GM23338 (cell line): Measurements from ENCODE around the gene NUMB. TPM values are rescaled to one million over a fixed set of nuclear protein-coding genes. Genes with fewer than 3 reads are reported as not detected.

ENCODE experiments used
- ATAC-seq: fragments of 200-7000 bp; cut with Tn5 transposase; 3 replicates; pipeline ENCODE4 v1.9.1; 2020
- DNase-seq: peaks from one replicate; pipeline ENCODE4 v3.0.0-alpha.2; 2015; ENCODE audit warnings: low spot score
- H2AFZ ChIP-seq: fragments of 200-600 bp; sonication (generic); 2 replicates; pipeline ENCODE4 v1.8.0; 2016; ENCODE audit warnings: antibody characterized with exemption, mild to moderate bottlenecking, moderate library complexity
- H3F3A ChIP-seq: fragments of 200-600 bp; sonication (generic); replicated peaks from 2 replicates; pipeline ENCODE4 v1.8.0; 2017; ENCODE audit warnings: antibody characterized with exemption, mixed run types, low read depth
- H3K27ac ChIP-seq: fragments of 200-600 bp; sonication (generic); 2 replicates; pipeline ENCODE4 v1.6.1; 2016; ENCODE audit warnings: low read depth
- H3K27me3 ChIP-seq: fragments of 200-600 bp; sonication (generic); 2 replicates; pipeline ENCODE4 v1.8.0; 2016; ENCODE audit warnings: mild to moderate bottlenecking, mixed run types, moderate library complexity; ENCODE audit not compliant: insufficient read depth
- H3K36me3 ChIP-seq: fragments of 200-600 bp; sonication (generic); 2 replicates; pipeline ENCODE4 v1.8.0; 2016; ENCODE audit warnings: mild to moderate bottlenecking; ENCODE audit not compliant: insufficient read depth
- H3K4me1 ChIP-seq: fragments of 200-600 bp; sonication (generic); 2 replicates; pipeline ENCODE4 v1.8.0; 2016; ENCODE audit warnings: mild to moderate bottlenecking, moderate library complexity; ENCODE audit not compliant: insufficient read depth
- H3K4me2 ChIP-seq: fragments of 200-600 bp; sonication (generic); 2 replicates; pipeline ENCODE4 v1.7.1; 2017; ENCODE audit warnings: mixed run types
- H3K4me3 ChIP-seq: fragments of 200-600 bp; sonication (generic); 2 replicates; pipeline ENCODE4 v1.6.1; 2016; ENCODE audit warnings: mixed run types
- H3K79me2 ChIP-seq: fragments of 200-600 bp; sonication (generic); replicated peaks from 2 replicates; pipeline ENCODE4 v1.8.0; 2017; ENCODE audit warnings: mild to moderate bottlenecking; ENCODE audit not compliant: insufficient read depth
- H3K9me2 ChIP-seq: fragments of 200-600 bp; sonication (generic); 2 replicates; pipeline ENCODE4 v1.8.0; 2017; ENCODE audit not compliant: insufficient read depth
- H4K20me1 ChIP-seq: fragments of 200-600 bp; sonication (generic); replicated peaks from 2 replicates; pipeline ENCODE4 v1.8.0; 2017; ENCODE audit warnings: mild to moderate bottlenecking; ENCODE audit not compliant: insufficient read depth
- H3K27ac Mint-ChIP-seq: 2 replicates; pipeline ENCODE4 v1.8.0; 2020; ENCODE audit warnings: inconsistent platforms, mild to moderate bottlenecking, moderate library complexity, mixed read lengths
- H3K27me3 Mint-ChIP-seq: 3 replicates; pipeline ENCODE4 v1.8.0; 2022; ENCODE audit warnings: low read depth, mild to moderate bottlenecking, moderate library complexity, mixed read lengths, inconsistent platforms; ENCODE audit not compliant: insufficient read depth, poor library complexity
- H3K36me3 Mint-ChIP-seq: 3 replicates; pipeline ENCODE4 v1.8.0; 2021; ENCODE audit warnings: low read depth, mild to moderate bottlenecking, inconsistent platforms, moderate library complexity, mixed read lengths
- H3K4me1 Mint-ChIP-seq: 3 replicates; pipeline ENCODE4 v1.8.0; 2020; ENCODE audit warnings: mild to moderate bottlenecking, inconsistent platforms, mixed read lengths
- H3K4me3 Mint-ChIP-seq: 3 replicates; pipeline ENCODE4 v1.8.0; 2021; ENCODE audit warnings: moderate library complexity, mild to moderate bottlenecking, inconsistent platforms, mixed read lengths
- H3K9me3 Mint-ChIP-seq: 3 replicates; pipeline ENCODE4 v1.8.0; 2020; ENCODE audit warnings: moderate library complexity, mild to moderate bottlenecking, inconsistent platforms, mixed read lengths
- CTCF ChIP-seq, 2 experiments: fragments of 200-600 bp in 1 of 2; sonication (generic) in 1 of 2; conservative IDR thresholded peaks; 2 replicates each; pipeline versions ENCODE4 v1.5.1 to v1.6.1; 2016 to 2017; ENCODE audit warnings: antibody characterized with exemption in 2 of 2, low read depth in 2 of 2, mild to moderate bottlenecking in 2 of 2, moderate library complexity in 1 of 2
- EZH2 ChIP-seq: fragments of 200-600 bp; sonication (generic); IDR thresholded peaks from one replicate; pipeline ENCODE4 v1.8.0; 2017; ENCODE audit warnings: antibody characterized with exemption, mild to moderate bottlenecking, low read depth; ENCODE audit not compliant: unreplicated experiment
- EZH2phosphoT487 ChIP-seq: fragments of 200-600 bp; sonication (generic); IDR thresholded peaks from one replicate; pipeline ENCODE4 v1.8.1; 2018; ENCODE audit warnings: antibody characterized with exemption; ENCODE audit not compliant: unreplicated experiment
- JUNB ChIP-seq: IDR thresholded peaks from one replicate; pipeline ENCODE4 v1.6.1; 2016; ENCODE audit warnings: antibody characterized with exemption; ENCODE audit not compliant: unreplicated experiment
- NANOG ChIP-seq: IDR thresholded peaks from 2 replicates; pipeline ENCODE4 v1.6.1; 2016; ENCODE audit warnings: antibody characterized with exemption, borderline replicate concordance
- POLR2AphosphoS5 ChIP-seq: IDR thresholded peaks from 2 replicates; pipeline ENCODE4 v1.6.1; 2016; ENCODE audit warnings: antibody characterized with exemption, low read depth
- REST ChIP-seq: IDR thresholded peaks from one replicate; pipeline ENCODE4 v1.6.1; 2018; ENCODE audit warnings: antibody characterized with exemption; ENCODE audit not compliant: unreplicated experiment
- STAT1 ChIP-seq: IDR thresholded peaks from one replicate; pipeline ENCODE4 v1.6.1; 2016; ENCODE audit warnings: antibody characterized with exemption; ENCODE audit not compliant: unreplicated experiment
- ZNF114 ChIP-seq: fragments of 250-450 bp; sonication (Bioruptor Pico); IDR thresholded peaks from 2 replicates; pipeline ENCODE4 v1.5.0; 2020; ENCODE audit warnings: mild to moderate bottlenecking, moderate library complexity
- ZNF331 ChIP-seq: fragments of 250-450 bp; sonication (Bioruptor Pico); IDR thresholded peaks from 2 replicates; pipeline ENCODE4 v1.5.0; 2020; ENCODE audit warnings: low read depth, mild to moderate bottlenecking, moderate library complexity
- polyA plus RNA-seq: library from polyadenylated mRNA; unstranded; fragments of >200 nt; fragmentation: Nextera tagmentation; extraction: Ambion mirVana; gene quantifications from 2 replicates; pipeline ENCODE4 v1.2.1, GENCODE V29; 2016
- total RNA-seq: library from RNA; depleted of rRNA; stranded (reverse); fragments of >200 nt; shearing (Covaris generic); gene quantifications from 2 replicates; pipeline ENCODE4 v1.2.3, GENCODE V29; 2014
- TF ChIP-seq, protein P1 (sequence below): fragments of 250-450 bp; sonication (Bioruptor Pico); IDR thresholded peaks from 2 replicates; pipeline ENCODE4 v1.5.0; 2020; ENCODE audit warnings: mild to moderate bottlenecking, moderate library complexity
- TF ChIP-seq, protein P2 (sequence below): IDR thresholded peaks from 2 replicates; pipeline ENCODE4 v1.6.1; 2016; ENCODE audit warnings: antibody characterized with exemption

The NUMB gene
- total and polyA plus RNA-seq, 2 experiments from 2014 or later = 32.1 to 36.7 TPM

GRCh38 chr14:73248108-73248868 lies 210.1 kb downstream of the NUMB start:
- H3F3A ChIP-seq = 0 out of 2 replicates have a peak, but pooled peaks cover 3% of the 10 kb centered on the region
- H3K27ac ChIP-seq = no peak overlapping the region; the same call in 1 of the 2 replicates
- TF ChIP-seq JUNB = no peak
- no peak for TF ChIP-seq ZNF331 (CRISPR knock-in tag)
- TF ChIP-seq, protein P1, sequence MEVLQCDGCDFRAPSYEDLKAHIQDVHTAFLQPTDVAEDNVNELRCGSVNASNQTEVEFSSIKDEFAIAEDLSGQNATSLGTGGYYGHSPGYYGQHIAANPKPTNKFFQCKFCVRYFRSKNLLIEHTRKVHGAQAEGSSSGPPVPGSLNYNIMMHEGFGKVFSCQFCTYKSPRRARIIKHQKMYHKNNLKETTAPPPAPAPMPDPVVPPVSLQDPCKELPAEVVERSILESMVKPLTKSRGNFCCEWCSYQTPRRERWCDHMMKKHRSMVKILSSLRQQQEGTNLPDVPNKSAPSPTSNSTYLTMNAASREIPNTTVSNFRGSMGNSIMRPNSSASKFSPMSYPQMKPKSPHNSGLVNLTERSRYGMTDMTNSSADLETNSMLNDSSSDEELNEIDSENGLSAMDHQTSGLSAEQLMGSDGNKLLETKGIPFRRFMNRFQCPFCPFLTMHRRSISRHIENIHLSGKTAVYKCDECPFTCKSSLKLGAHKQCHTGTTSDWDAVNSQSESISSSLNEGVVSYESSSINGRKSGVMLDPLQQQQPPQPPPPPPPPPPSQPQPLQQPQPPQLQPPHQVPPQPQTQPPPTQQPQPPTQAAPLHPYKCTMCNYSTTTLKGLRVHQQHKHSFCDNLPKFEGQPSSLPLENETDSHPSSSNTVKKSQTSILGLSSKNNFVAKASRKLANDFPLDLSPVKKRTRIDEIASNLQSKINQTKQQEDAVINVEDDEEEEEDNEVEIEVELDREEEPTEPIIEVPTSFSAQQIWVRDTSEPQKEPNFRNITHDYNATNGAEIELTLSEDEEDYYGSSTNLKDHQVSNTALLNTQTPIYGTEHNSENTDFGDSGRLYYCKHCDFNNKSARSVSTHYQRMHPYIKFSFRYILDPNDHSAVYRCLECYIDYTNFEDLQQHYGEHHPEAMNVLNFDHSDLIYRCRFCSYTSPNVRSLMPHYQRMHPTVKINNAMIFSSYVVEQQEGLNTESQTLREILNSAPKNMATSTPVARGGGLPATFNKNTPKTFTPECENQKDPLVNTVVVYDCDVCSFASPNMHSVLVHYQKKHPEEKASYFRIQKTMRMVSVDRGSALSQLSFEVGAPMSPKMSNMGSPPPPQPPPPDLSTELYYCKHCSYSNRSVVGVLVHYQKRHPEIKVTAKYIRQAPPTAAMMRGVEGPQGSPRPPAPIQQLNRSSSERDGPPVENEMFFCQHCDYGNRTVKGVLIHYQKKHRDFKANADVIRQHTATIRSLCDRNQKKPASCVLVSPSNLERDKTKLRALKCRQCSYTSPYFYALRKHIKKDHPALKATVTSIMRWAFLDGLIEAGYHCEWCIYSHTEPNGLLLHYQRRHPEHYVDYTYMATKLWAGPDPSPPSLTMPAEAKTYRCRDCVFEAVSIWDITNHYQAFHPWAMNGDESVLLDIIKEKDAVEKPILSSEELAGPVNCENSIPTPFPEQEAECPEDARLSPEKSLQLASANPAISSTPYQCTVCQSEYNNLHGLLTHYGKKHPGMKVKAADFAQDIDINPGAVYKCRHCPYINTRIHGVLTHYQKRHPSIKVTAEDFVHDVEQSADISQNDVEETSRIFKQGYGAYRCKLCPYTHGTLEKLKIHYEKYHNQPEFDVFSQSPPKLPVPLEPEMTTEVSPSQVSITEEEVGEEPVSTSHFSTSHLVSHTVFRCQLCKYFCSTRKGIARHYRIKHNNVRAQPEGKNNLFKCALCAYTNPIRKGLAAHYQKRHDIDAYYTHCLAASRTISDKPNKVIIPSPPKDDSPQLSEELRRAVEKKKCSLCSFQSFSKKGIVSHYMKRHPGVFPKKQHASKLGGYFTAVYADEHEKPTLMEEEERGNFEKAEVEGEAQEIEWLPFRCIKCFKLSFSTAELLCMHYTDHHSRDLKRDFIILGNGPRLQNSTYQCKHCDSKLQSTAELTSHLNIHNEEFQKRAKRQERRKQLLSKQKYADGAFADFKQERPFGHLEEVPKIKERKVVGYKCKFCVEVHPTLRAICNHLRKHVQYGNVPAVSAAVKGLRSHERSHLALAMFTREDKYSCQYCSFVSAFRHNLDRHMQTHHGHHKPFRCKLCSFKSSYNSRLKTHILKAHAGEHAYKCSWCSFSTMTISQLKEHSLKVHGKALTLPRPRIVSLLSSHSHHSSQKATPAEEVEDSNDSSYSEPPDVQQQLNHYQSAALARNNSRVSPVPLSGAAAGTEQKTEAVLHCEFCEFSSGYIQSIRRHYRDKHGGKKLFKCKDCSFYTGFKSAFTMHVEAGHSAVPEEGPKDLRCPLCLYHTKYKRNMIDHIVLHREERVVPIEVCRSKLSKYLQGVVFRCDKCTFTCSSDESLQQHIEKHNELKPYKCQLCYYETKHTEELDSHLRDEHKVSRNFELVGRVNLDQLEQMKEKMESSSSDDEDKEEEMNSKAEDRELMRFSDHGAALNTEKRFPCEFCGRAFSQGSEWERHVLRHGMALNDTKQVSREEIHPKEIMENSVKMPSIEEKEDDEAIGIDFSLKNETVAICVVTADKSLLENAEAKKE = no peak
- no peak for TF ChIP-seq POLR2AphosphoS5
- TF ChIP-seq EZH2phosphoT487 = no peak
- TF ChIP-seq, protein P2, sequence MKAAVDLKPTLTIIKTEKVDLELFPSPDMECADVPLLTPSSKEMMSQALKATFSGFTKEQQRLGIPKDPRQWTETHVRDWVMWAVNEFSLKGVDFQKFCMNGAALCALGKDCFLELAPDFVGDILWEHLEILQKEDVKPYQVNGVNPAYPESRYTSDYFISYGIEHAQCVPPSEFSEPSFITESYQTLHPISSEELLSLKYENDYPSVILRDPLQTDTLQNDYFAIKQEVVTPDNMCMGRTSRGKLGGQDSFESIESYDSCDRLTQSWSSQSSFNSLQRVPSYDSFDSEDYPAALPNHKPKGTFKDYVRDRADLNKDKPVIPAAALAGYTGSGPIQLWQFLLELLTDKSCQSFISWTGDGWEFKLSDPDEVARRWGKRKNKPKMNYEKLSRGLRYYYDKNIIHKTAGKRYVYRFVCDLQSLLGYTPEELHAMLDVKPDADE = no peak
- TF ChIP-seq EZH2 = no peak
- no peak for TF ChIP-seq CTCF (conservative IDR thresholded peaks at IDR 0.05; ENCODE audit: low read depth in 2 of 2)
- TF ChIP-seq REST = no peak
- TF ChIP-seq ZNF114 (CRISPR knock-in tag) = no peak
- TF ChIP-seq STAT1 = no peak
- TF ChIP-seq NANOG = no peak
- no peak overlapping the region for H3K4me2 ChIP-seq
- H3K27ac Mint-ChIP-seq = no peak overlapping the region; the same call in 1 of the 2 replicates
- H3K36me3 ChIP-seq = no peaks in the 10 kb centered on the region
- H3K27me3 ChIP-seq = 0 out of 2 replicates have a peak, but pooled peaks cover 6% of the 10 kb centered on the region
- no peaks in the 10 kb centered on the region; the same call in 1 of the 2 replicates for H4K20me1 ChIP-seq
- no peaks in the 10 kb centered on the region for H3K9me2 ChIP-seq
- ATAC-seq (no peak), DNase-seq (no peak)
- peaks cover 11% of the 10 kb centered on the region for H3K4me1 ChIP-seq
- 0 out of 2 replicates have a peak, but pooled peaks cover 3% of the 10 kb centered on the region for H3K79me2 ChIP-seq
- H3K4me3 ChIP-seq = no peak overlapping the region
- H3K4me3 Mint-ChIP-seq = no peak overlapping the region
- H3K27me3 Mint-ChIP-seq = peaks cover 9% of the 10 kb centered on the region
- H2AFZ ChIP-seq = no peak overlapping the region
- H3K4me1 Mint-ChIP-seq = peaks cover 3% of the 10 kb centered on the region; the same call in 1 of the 3 replicates
- H3K36me3 Mint-ChIP-seq = peaks cover 13% of the 10 kb centered on the region
- H3K9me3 Mint-ChIP-seq = no peaks in the 10 kb centered on the region
